ENCODE measurements around the gene SEMA3G.

SEMA3G gene

DNA sequence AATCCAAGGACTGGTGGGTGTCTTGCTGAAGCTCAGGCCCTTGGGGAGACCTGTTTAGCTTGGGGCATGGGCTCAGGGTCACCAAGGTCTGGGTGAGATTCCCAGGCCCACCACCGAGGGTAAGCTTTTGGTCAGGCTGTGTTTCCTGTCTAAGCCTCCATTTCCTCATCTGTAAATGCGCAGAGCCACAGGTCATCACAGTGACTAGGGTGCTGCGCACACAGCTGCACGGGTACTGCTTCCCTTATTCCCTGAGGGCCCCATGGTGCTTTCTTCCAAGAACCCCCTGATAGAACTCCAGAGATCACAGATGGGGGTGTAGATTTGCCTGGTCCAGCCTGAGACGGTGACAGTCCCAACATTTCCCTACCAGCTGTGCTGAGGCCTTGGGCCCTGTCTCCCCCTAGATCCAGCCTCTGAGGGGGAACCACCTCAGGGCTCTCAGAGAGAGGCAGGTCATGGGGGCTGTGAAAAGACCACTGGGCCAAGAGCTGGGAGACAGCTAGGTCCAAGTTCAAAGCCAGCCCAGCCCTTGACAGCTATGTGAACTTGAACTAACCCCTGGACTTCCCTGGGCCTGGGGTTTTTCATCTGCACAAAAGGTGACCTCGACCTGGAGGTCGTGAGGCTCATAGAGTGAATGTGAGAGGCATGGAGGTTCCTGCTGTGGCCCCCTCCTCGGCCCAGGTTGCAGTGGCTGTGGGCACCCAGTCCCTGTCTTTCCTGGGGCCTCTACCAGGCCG, 60.7 kb downstream of the SEMA3G start:
- no peak for TF ChIP-seq TAF1 (IDR thresholded peaks at IDR 0.05; ENCODE audit: borderline replicate concordance, insufficient read depth, low read length)
- TF ChIP-seq POLR2AphosphoS5 (IDR thresholded peaks at IDR 0.05; ENCODE audit: low read depth, low read length) = no peak

GRCh38 chr3:52383446-52383845, 61.5 kb downstream of the SEMA3G start:
- TF ChIP-seq, protein P1, sequence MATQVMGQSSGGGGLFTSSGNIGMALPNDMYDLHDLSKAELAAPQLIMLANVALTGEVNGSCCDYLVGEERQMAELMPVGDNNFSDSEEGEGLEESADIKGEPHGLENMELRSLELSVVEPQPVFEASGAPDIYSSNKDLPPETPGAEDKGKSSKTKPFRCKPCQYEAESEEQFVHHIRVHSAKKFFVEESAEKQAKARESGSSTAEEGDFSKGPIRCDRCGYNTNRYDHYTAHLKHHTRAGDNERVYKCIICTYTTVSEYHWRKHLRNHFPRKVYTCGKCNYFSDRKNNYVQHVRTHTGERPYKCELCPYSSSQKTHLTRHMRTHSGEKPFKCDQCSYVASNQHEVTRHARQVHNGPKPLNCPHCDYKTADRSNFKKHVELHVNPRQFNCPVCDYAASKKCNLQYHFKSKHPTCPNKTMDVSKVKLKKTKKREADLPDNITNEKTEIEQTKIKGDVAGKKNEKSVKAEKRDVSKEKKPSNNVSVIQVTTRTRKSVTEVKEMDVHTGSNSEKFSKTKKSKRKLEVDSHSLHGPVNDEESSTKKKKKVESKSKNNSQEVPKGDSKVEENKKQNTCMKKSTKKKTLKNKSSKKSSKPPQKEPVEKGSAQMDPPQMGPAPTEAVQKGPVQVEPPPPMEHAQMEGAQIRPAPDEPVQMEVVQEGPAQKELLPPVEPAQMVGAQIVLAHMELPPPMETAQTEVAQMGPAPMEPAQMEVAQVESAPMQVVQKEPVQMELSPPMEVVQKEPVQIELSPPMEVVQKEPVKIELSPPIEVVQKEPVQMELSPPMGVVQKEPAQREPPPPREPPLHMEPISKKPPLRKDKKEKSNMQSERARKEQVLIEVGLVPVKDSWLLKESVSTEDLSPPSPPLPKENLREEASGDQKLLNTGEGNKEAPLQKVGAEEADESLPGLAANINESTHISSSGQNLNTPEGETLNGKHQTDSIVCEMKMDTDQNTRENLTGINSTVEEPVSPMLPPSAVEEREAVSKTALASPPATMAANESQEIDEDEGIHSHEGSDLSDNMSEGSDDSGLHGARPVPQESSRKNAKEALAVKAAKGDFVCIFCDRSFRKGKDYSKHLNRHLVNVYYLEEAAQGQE (IDR thresholded peaks at IDR 0.05; ENCODE audit: insufficient read depth in 1 of 2, low read depth in 2 of 2, low read length in 2 of 2) = no peak
